ENCODE data around the gene TSHZ1. TPM values are rescaled to one million over a fixed set of nuclear protein-coding genes. Genes with fewer than 3 reads are reported as not detected.

Gene TSHZ1
- total RNA-seq, 1 experiment from 2014 or later, result 9.7 TPM

GRCh38 chr18:75167137-75167536 is 43.5 kb upstream of the TSHZ1 start:
- no peaks in the 10 kb centered on the region for H3K9me3 Mint-ChIP-seq (ENCODE audit: unreplicated experiment)
- no TSS peak for BruUV-seq (replicated peaks)
- intact Hi-C loops (cut with micrococcal nuclease), result no loop called here
- peaks cover 5% of the 10 kb centered on the region for H3K27me3 Mint-ChIP-seq (ENCODE audit: insufficient read depth, unreplicated experiment)
- H3K27ac Mint-ChIP-seq (ENCODE audit: low read depth, unreplicated experiment), result no peak overlapping the region
- CTCF ChIA-PET, result interaction anchor here (0.6 kb wide), 1 partner anchor 128 kb away, joined by 4 read pairs; no protein-coding TSS in a partner anchor
- no peak for DNase-seq (ENCODE audit: unreplicated experiment)
- no peak overlapping the region for H3K4me3 Mint-ChIP-seq (ENCODE audit: unreplicated experiment)
- no peaks in the 10 kb centered on the region for H3K4me1 Mint-ChIP-seq (ENCODE audit: insufficient read depth, unreplicated experiment)
- POLR2A ChIA-PET, result no interaction called here
- no peaks in the 10 kb centered on the region for H3K36me3 Mint-ChIP-seq (ENCODE audit: insufficient read depth, unreplicated experiment)
- TF ChIP-seq, protein P1, sequence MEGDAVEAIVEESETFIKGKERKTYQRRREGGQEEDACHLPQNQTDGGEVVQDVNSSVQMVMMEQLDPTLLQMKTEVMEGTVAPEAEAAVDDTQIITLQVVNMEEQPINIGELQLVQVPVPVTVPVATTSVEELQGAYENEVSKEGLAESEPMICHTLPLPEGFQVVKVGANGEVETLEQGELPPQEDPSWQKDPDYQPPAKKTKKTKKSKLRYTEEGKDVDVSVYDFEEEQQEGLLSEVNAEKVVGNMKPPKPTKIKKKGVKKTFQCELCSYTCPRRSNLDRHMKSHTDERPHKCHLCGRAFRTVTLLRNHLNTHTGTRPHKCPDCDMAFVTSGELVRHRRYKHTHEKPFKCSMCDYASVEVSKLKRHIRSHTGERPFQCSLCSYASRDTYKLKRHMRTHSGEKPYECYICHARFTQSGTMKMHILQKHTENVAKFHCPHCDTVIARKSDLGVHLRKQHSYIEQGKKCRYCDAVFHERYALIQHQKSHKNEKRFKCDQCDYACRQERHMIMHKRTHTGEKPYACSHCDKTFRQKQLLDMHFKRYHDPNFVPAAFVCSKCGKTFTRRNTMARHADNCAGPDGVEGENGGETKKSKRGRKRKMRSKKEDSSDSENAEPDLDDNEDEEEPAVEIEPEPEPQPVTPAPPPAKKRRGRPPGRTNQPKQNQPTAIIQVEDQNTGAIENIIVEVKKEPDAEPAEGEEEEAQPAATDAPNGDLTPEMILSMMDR (IDR thresholded peaks at IDR 0.05; ENCODE audit: unreplicated experiment), result no peak

- Mint-ChIP-seq H3K27ac (ENCODE audit: low read depth, unreplicated experiment) (no peak overlapping the region), H3K4me1 (ENCODE audit: insufficient read depth, unreplicated experiment) (no peaks in the 10 kb centered on the region), H3K36me3 (ENCODE audit: insufficient read depth, unreplicated experiment) (no peaks in the 10 kb centered on the region), H3K9me3 (ENCODE audit: unreplicated experiment) (no peaks in the 10 kb centered on the region), H3K27me3 (ENCODE audit: insufficient read depth, unreplicated experiment) (peaks cover 10% of the 10 kb centered on the region), H3K4me3 (ENCODE audit: unreplicated experiment) (no peak overlapping the region)
- no peak for DNase-seq (ENCODE audit: unreplicated experiment)
- POLR2A ChIA-PET, result no interaction called here
- TF ChIP-seq, protein P1 (IDR thresholded peaks at IDR 0.05; ENCODE audit: unreplicated experiment), result no peak
- CTCF ChIA-PET, result interaction anchor here (0.6 kb wide), 1 partner anchor 128 kb away, joined by 4 read pairs; no protein-coding TSS in a partner anchor
- intact Hi-C loops (cut with micrococcal nuclease), result no loop called here
- no TSS peak for BruUV-seq (replicated peaks)
Observed at GRCh38 chr18:75167759-75168618, 42.6 kb upstream of the TSHZ1 start.

DNA sequence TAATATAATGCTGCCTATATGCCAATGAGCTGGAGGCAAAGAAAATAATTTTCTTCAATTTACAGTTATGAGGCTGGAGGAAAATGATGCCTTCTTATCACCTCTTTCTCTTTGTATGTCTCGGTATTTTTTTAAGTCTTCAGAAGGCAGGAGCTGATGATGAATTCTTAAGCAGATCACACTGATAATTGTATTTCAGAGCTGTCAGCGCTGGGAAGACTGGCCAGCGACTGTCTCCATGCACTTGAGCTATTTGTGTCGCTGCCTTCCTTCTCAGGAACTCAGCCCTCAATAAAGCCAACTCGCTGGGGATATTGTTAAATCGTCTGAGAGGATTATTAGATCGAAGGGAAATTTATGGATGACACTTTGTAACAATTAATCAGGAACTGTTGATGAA is 42.0 kb upstream of the TSHZ1 start:
- no peak for DNase-seq (ENCODE audit: unreplicated experiment)
- POLR2A ChIA-PET, result no interaction called here
- TF ChIP-seq, protein P1 (IDR thresholded peaks at IDR 0.05; ENCODE audit: unreplicated experiment), result no peak
- intact Hi-C loops (cut with micrococcal nuclease), result no loop called here
- H3K27me3 Mint-ChIP-seq (ENCODE audit: insufficient read depth, unreplicated experiment), result peaks cover 10% of the 10 kb centered on the region
- BruUV-seq (replicated peaks), result no TSS peak
- CTCF ChIA-PET, result no interaction called here
- H3K4me1 Mint-ChIP-seq (ENCODE audit: insufficient read depth, unreplicated experiment), result no peaks in the 10 kb centered on the region
- H3K4me3 Mint-ChIP-seq (ENCODE audit: unreplicated experiment), result no peak overlapping the region
- H3K36me3 Mint-ChIP-seq (ENCODE audit: insufficient read depth, unreplicated experiment), result no peaks in the 10 kb centered on the region
- H3K27ac Mint-ChIP-seq (ENCODE audit: low read depth, unreplicated experiment), result no peak overlapping the region
- no peaks in the 10 kb centered on the region for H3K9me3 Mint-ChIP-seq (ENCODE audit: unreplicated experiment)

- intact Hi-C loops (cut with micrococcal nuclease), result no loop called here
- DNase-seq (ENCODE audit: unreplicated experiment), result no peak
- Mint-ChIP-seq H3K27me3 (ENCODE audit: insufficient read depth, unreplicated experiment) (peaks cover 10% of the 10 kb centered on the region), H3K27ac (ENCODE audit: low read depth, unreplicated experiment) (no peak overlapping the region), H3K9me3 (ENCODE audit: unreplicated experiment) (no peaks in the 10 kb centered on the region), H3K4me3 (ENCODE audit: unreplicated experiment) (no peak overlapping the region), H3K4me1 (ENCODE audit: insufficient read depth, unreplicated experiment) (no peaks in the 10 kb centered on the region), H3K36me3 (ENCODE audit: insufficient read depth, unreplicated experiment) (no peaks in the 10 kb centered on the region)
- BruUV-seq (replicated peaks), result no TSS peak
- TF ChIP-seq, protein P1 (IDR thresholded peaks at IDR 0.05; ENCODE audit: unreplicated experiment), result no peak
- POLR2A ChIA-PET, result interaction anchor here (0.6 kb wide), 1 partner anchor 573 kb away, joined by 3 read pairs; no protein-coding TSS in a partner anchor
- CTCF ChIA-PET, result no interaction called here
Observed at GRCh38 chr18:75169411-75169810, 41.2 kb upstream of the TSHZ1 start.
